ENCODE data around the gene ARL14EP. TPM values are rescaled to one million over a fixed set of nuclear protein-coding genes. Genes with fewer than 3 reads are reported as not detected.

Gene ARL14EP
- total RNA-seq, 1 experiment from 2014 or later = 22.1 TPM

DNA sequence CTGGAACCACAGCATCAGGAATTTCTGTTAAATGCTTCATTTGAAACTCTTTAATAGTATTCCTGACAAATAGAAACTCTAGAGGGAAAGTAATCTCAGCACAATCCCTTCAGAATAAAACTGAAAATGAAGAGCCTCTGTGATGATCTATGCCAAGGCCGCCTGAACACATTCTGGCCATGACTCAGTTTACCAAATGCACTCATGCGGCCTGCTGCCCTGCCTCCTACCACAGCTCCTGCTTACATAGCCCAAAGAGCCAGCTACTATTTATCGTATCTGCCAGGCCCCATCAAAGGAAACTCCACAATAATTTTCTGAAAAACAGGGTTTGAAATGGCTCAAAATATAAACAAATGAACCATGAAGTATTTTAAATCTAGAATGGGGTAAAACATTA lies 27.0 kb downstream of the ARL14EP start:
- TF ChIP-seq TCF7L2 (IDR thresholded peaks at IDR 0.05; ENCODE audit: low read depth, low read length) = no peak
- ATAC-seq = no peak
- DNase-seq (ENCODE audit: low read depth, low spot score) = no peak
- no peaks in the 10 kb centered on the region for H3K27me3 ChIP-seq (ENCODE audit: control insufficient read depth, insufficient read depth, low read length)
- H3K36me3 ChIP-seq (ENCODE audit: control insufficient read depth, insufficient read depth, low read length) = no peaks in the 10 kb centered on the region
- in situ Hi-C loops (cut with HindIII; ENCODE audit: low pct_unique_long_range_greater_than_20kb, low sequenced_read_pairs) (no loop called here), intact Hi-C loops (cut with micrococcal nuclease; ENCODE audit: unreplicated experiment) (loop anchor here (10.0 kb wide), 1 partner anchor 245 kb away; no protein-coding TSS in a partner anchor)
- ChIA-PET CTCF (no interaction called here), POLR2A (no interaction called here)
- BruUV-seq (replicated peaks) = no TSS peak
- no peak overlapping the region for H3K27ac ChIP-seq (ENCODE audit: low read length)
- no peaks in the 10 kb centered on the region for H3K4me1 ChIP-seq (ENCODE audit: control insufficient read depth, insufficient read depth, low read length)
- no peaks in the 10 kb centered on the region for H3K9me3 ChIP-seq (ENCODE audit: control insufficient read depth, insufficient read depth, low read depth, low read length)
- no peak overlapping the region for H3K4me3 ChIP-seq (ENCODE audit: low read depth in 2 of 2, low read length in 2 of 2)

DNA sequence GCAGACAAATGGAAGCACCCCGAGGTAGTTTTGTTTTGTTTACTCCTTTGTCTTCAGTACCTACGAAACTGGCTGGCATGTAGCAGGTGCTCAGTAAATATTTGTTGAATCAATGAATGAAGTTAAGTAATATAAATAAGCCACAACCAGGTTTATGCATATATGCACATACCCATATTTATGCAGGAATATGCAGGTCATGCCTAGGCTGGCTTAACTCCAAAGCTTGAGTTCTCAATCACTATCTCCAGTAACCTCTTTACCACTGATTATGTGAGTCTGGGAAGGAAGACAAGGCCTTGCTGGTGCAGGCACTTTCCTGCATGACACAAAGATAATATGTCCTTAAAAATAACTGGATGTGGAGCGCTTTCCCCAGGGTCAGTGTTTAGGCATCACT lies 27.5 kb downstream of the ARL14EP start:
- TF ChIP-seq, protein P1, sequence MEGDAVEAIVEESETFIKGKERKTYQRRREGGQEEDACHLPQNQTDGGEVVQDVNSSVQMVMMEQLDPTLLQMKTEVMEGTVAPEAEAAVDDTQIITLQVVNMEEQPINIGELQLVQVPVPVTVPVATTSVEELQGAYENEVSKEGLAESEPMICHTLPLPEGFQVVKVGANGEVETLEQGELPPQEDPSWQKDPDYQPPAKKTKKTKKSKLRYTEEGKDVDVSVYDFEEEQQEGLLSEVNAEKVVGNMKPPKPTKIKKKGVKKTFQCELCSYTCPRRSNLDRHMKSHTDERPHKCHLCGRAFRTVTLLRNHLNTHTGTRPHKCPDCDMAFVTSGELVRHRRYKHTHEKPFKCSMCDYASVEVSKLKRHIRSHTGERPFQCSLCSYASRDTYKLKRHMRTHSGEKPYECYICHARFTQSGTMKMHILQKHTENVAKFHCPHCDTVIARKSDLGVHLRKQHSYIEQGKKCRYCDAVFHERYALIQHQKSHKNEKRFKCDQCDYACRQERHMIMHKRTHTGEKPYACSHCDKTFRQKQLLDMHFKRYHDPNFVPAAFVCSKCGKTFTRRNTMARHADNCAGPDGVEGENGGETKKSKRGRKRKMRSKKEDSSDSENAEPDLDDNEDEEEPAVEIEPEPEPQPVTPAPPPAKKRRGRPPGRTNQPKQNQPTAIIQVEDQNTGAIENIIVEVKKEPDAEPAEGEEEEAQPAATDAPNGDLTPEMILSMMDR (IDR thresholded peaks at IDR 0.05) = no peak
- no peak for TF ChIP-seq SIN3A (IDR thresholded peaks at IDR 0.05; ENCODE audit: borderline replicate concordance, insufficient read depth, low read depth, low read length)
- TF ChIP-seq, protein P2, sequence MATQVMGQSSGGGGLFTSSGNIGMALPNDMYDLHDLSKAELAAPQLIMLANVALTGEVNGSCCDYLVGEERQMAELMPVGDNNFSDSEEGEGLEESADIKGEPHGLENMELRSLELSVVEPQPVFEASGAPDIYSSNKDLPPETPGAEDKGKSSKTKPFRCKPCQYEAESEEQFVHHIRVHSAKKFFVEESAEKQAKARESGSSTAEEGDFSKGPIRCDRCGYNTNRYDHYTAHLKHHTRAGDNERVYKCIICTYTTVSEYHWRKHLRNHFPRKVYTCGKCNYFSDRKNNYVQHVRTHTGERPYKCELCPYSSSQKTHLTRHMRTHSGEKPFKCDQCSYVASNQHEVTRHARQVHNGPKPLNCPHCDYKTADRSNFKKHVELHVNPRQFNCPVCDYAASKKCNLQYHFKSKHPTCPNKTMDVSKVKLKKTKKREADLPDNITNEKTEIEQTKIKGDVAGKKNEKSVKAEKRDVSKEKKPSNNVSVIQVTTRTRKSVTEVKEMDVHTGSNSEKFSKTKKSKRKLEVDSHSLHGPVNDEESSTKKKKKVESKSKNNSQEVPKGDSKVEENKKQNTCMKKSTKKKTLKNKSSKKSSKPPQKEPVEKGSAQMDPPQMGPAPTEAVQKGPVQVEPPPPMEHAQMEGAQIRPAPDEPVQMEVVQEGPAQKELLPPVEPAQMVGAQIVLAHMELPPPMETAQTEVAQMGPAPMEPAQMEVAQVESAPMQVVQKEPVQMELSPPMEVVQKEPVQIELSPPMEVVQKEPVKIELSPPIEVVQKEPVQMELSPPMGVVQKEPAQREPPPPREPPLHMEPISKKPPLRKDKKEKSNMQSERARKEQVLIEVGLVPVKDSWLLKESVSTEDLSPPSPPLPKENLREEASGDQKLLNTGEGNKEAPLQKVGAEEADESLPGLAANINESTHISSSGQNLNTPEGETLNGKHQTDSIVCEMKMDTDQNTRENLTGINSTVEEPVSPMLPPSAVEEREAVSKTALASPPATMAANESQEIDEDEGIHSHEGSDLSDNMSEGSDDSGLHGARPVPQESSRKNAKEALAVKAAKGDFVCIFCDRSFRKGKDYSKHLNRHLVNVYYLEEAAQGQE (IDR thresholded peaks at IDR 0.05; ENCODE audit: insufficient read depth in 1 of 2, low read depth in 2 of 2, low read length in 1 of 2) = no peak
- TF ChIP-seq TCF7L2 (IDR thresholded peaks at IDR 0.05; ENCODE audit: low read depth, low read length) = no peak
- TF ChIP-seq POLR2AphosphoS5 (IDR thresholded peaks at IDR 0.05; ENCODE audit: low read depth, low read length) = no peak
- in situ Hi-C loops (cut with HindIII; ENCODE audit: low pct_unique_long_range_greater_than_20kb, low sequenced_read_pairs) = no loop called here
- Histone ChIP-seq H3K36me3 (ENCODE audit: control insufficient read depth, insufficient read depth, low read length) (no peaks in the 10 kb centered on the region), H3K4me1 (ENCODE audit: control insufficient read depth, insufficient read depth, low read length) (no peaks in the 10 kb centered on the region), H3K27me3 (ENCODE audit: control insufficient read depth, insufficient read depth, low read length) (no peaks in the 10 kb centered on the region), H3K9me3 (ENCODE audit: control insufficient read depth, insufficient read depth, low read depth, low read length) (no peaks in the 10 kb centered on the region), H3K27ac (ENCODE audit: low read length) (no peak overlapping the region), H3K4me3 (ENCODE audit: low read depth in 2 of 2, low read length in 2 of 2) (no peak overlapping the region)
- no TSS peak for BruUV-seq (replicated peaks)
- no peak for ATAC-seq
- intact Hi-C loops (cut with micrococcal nuclease; ENCODE audit: unreplicated experiment) = no loop called here
- ChIA-PET CTCF (no interaction called here), POLR2A (no interaction called here)
- DNase-seq (ENCODE audit: low read depth, low spot score) = no peak

DNA sequence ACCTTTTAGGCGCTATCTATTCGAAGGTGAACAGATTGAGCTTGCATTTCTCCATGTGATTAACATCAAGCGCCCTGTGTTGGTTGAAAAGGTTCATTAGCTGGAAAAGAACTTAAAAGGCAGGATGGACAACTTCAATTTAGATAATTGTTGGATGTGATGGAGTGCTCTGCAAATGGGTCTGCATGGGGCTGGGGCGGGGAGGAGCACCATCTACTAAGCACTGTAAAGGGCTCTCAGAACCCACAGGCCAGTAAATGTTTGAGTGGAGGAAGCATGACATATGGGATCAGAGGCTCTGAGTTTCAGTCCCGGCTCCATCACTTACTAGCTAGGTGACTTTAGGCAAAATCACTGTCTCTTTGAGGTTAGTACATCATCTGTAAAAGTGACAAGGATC lies 28.2 kb downstream of the ARL14EP start:
- POLR2A ChIA-PET = no interaction called here
- Histone ChIP-seq H3K4me1 (ENCODE audit: control insufficient read depth, insufficient read depth, low read length) (no peaks in the 10 kb centered on the region), H3K36me3 (ENCODE audit: control insufficient read depth, insufficient read depth, low read length) (no peaks in the 10 kb centered on the region), H3K27ac (ENCODE audit: low read length) (no peak overlapping the region), H3K4me3 (ENCODE audit: low read depth in 2 of 2, low read length in 2 of 2) (no peak overlapping the region), H3K27me3 (ENCODE audit: control insufficient read depth, insufficient read depth, low read length) (no peaks in the 10 kb centered on the region), H3K9me3 (ENCODE audit: control insufficient read depth, insufficient read depth, low read depth, low read length) (no peaks in the 10 kb centered on the region)
- CTCF ChIA-PET = no interaction called here
- TF ChIP-seq SIN3A (IDR thresholded peaks at IDR 0.05; ENCODE audit: borderline replicate concordance, insufficient read depth, low read depth, low read length) = no peak
- intact Hi-C loops (cut with micrococcal nuclease; ENCODE audit: unreplicated experiment) = no loop called here
- in situ Hi-C loops (cut with HindIII; ENCODE audit: low pct_unique_long_range_greater_than_20kb, low sequenced_read_pairs) = no loop called here
- no TSS peak for BruUV-seq (replicated peaks)
- DNase-seq (ENCODE audit: low read depth, low spot score) = no peak
- ATAC-seq = no peak

All from Panc1 (cell line).